Suppressor macrophage (primary cell): ENCODE measurements around the gene EIF5AL1.
"Not testable (repeated sequence)": the region's sequence is repeated elsewhere in the genome, so short reads cannot be mapped to it uniquely, and the experiment has no call there.

ENCODE experiments used
- DNase-seq, 4 experiments: peaks; one replicate each; pipeline ENCODE4 v3.0.0-alpha.2; 2020 to 2022

The EIF5AL1 gene

GRCh38 chr10:79487296-79488194 lies 24.8 kb upstream of the EIF5AL1 start:
- DNase-seq = peak; percentile 42 to 76 (median 66)

- DNase-seq = peak in 2 of 4 experiments; percentile 16 to 42
These were observed 24.0 kb upstream of the EIF5AL1 start for GRCh38 chr10:79488336-79488735.

- no peak for DNase-seq
These were observed 23.5 kb upstream of the EIF5AL1 start for GRCh38 chr10:79488870-79489269.

- DNase-seq = peak in 1 of 4 experiments; percentile 22
These were observed 21.8 kb upstream of the EIF5AL1 start for GRCh38 chr10:79490400-79491142.

- peak; percentile 30 to 68 (median 62) for DNase-seq
These were observed 21.0 kb upstream of the EIF5AL1 start for GRCh38 chr10:79491143-79491835.

- no peak for DNase-seq
These were observed 20.1 kb upstream of the EIF5AL1 start for GRCh38 chr10:79492256-79492655.

GRCh38 chr10:79492839-79493238 lies 19.5 kb upstream of the EIF5AL1 start:
- no peak for DNase-seq

- DNase-seq = no peak
These were observed 18.5 kb upstream of the EIF5AL1 start for GRCh38 chr10:79493806-79494205.

GRCh38 chr10:79494871-79495705 lies 17.2 kb upstream of the EIF5AL1 start:
- no peak for DNase-seq

- no peak for DNase-seq
These were observed 16.5 kb upstream of the EIF5AL1 start for GRCh38 chr10:79495791-79496190.

- DNase-seq = no peak
These were observed 15.4 kb upstream of the EIF5AL1 start for GRCh38 chr10:79496896-79497295.

GRCh38 chr10:79498291-79498829 lies 14.0 kb upstream of the EIF5AL1 start:
- no peak for DNase-seq

- DNase-seq = no peak
These were observed 9.6 kb upstream of the EIF5AL1 start for GRCh38 chr10:79502561-79503309.

- DNase-seq = not testable (repeated sequence)
These were observed 8.5 kb upstream of the EIF5AL1 start for GRCh38 chr10:79503787-79504186.

- not testable (repeated sequence) for DNase-seq
These were observed 7.8 kb upstream of the EIF5AL1 start for GRCh38 chr10:79504483-79504882.

GRCh38 chr10:79505328-79505727 lies 7.0 kb upstream of the EIF5AL1 start:
- DNase-seq = not testable (repeated sequence)

GRCh38 chr10:79505829-79506228 lies 6.5 kb upstream of the EIF5AL1 start:
- no peak for DNase-seq

GRCh38 chr10:79507440-79508167 lies 4.7 kb upstream of the EIF5AL1 start:
- DNase-seq = no peak

- not testable (repeated sequence) for DNase-seq
These were observed 4.1 kb upstream of the EIF5AL1 start for GRCh38 chr10:79508245-79508644.

GRCh38 chr10:79509306-79509933 lies 2.9 kb upstream of the EIF5AL1 start:
- not testable (repeated sequence) for DNase-seq
